Heart left ventricle (tissue), 16 donors: ENCODE results near the gene RPL21. TPM values are rescaled to one million over a fixed set of nuclear protein-coding genes. Genes with fewer than 3 reads are reported as not detected.

Experiments
- ATAC-seq, 4 donors: fragments of 200-7000 bp; cut with Tn5 transposase; one replicate each; pipeline ENCODE4 v1.9.1; 2020 to 2022; ENCODE audit warnings: moderate library complexity in 4 of 4, mild to moderate bottlenecking in 3 of 4, moderate number of reproducible peaks in 1 of 4
- DNase-seq, 5 donors: peaks; one replicate each; pipeline ENCODE4 v3.0.0-alpha.2; 2020
- H3K27ac ChIP-seq, 12 donors: fragments of 200-600 bp; sonication (generic) in 4 of 12; one replicate each; pipeline versions ENCODE4 v1.5.0 to v1.8.0; 2016 to 2022; ENCODE audit warnings: mild to moderate bottlenecking in 2 of 12
- H3K27me3 ChIP-seq, 9 donors: fragments of 200-600 bp; sonication (generic) in 2 of 9; one replicate each; pipeline versions ENCODE4 v1.5.1 to v1.8.0; 2016 to 2022; ENCODE audit warnings: mild to moderate bottlenecking in 3 of 9
- H3K36me3 ChIP-seq, 9 donors: fragments of 200-600 bp; sonication (generic) in 2 of 9; one replicate each; pipeline versions ENCODE4 v1.5.0 to v1.8.0; 2018 to 2022; ENCODE audit warnings: mild to moderate bottlenecking in 2 of 9
- H3K4me1 ChIP-seq, 12 donors: fragments of 200-600 bp; sonication (generic) in 4 of 12; one replicate each; pipeline versions ENCODE4 v1.5.0 to v1.8.0; 2016 to 2022; ENCODE audit warnings: mild to moderate bottlenecking in 3 of 12
- H3K4me3 ChIP-seq, 12 donors: fragments of 200-600 bp; sonication (generic) in 4 of 12; one replicate each; pipeline versions ENCODE4 v1.5.0 to v1.8.0; 2017 to 2022; ENCODE audit warnings: mild to moderate bottlenecking in 9 of 12, moderate library complexity in 4 of 12
- H3K9me3 ChIP-seq, 12 donors: fragments of 200-600 bp; sonication (generic) in 4 of 12; one replicate each; pipeline versions ENCODE4 v1.5.0 to v1.8.0; 2016 to 2022; ENCODE audit warnings: mild to moderate bottlenecking in 1 of 12
- POLR2A ChIP-seq, 2 donors: fragments of 450-650 bp; IDR thresholded peaks; one replicate each; pipeline ENCODE4 v1.6.1; 2017; ENCODE audit warnings: antibody characterized with exemption in 2 of 2, mild to moderate bottlenecking in 2 of 2, moderate library complexity in 2 of 2
- WGBS, 4 donors: extraction: QIAGEN DNeasy Blood & Tissue Kit in 2 of 4; methylation state at CpG; one replicate each; pipeline versions ENCODE4 v1.1.5 to v1.1.7; 2013 to 2018; 5-methylcytosine and 5-hydroxymethylcytosine counted together
- intact Hi-C, 10 donors: fragments of 100-400 bp; cut with DNase I; formaldehyde crosslinking; loops; one replicate each; pipeline versions ENCODE4 v1.11.1 to v1.14.2; 2022
- polyA plus RNA-seq, 2 donors: library from polyadenylated mRNA; stranded (reverse); fragments of 200-250 nt; gene quantifications; one replicate each; pipeline ENCODE4 v1.2.3, GENCODE V29; 2013
- total RNA-seq, 9 donors: library from RNA; depleted of rRNA in 2 of 9; stranded (reverse); fragments of >200 nt in 2 of 9; fragmentation: NEBNext Ultra II Directional in 3 of 9; extraction: Animal tissue kit (Norgen Biotek cat#: 25700) in 3 of 9; gene quantifications; one replicate each; pipeline versions ENCODE4 v1.1.0 to v1.2.4, GENCODE V29; 2016 to 2023
- TF ChIP-seq, protein P1 (sequence below), 12 donors: fragments of 200-600 bp; sonication (generic) in 4 of 12; IDR thresholded peaks; one replicate each; pipeline versions ENCODE4 v1.5.0 to v1.8.0; 2018 to 2022; ENCODE audit warnings: antibody characterized with exemption in 12 of 12, mild to moderate bottlenecking in 5 of 12
- donor health status: ischemic (EF 13 %, LVEDD 7.1; RV severe dilation, severe dysfunction).
- donor health status: healthy with polysubstance abuse.
- donor health status: DM: no; HTN: yes; CAD: no.
- donor health status: DM: no; HTN: no; CAD: no.
- donor health status: ischemic (EF 25% LVEDD 6.9; RV normal size, moderate dysfunction).
- donor health status: ischemic (EF 25% LVEDD 5.7; RV mildly dilated, moderate dysfunction).
- donor health status: healthy.
- donor health status: DM: yes; HTN: yes; CAD: no.
- donor health status: ischemic (EF 35%, LVEDD 5.7; RV mildly dilated, moderate dysfunction).
- donor health status: nonischemic (EF 11% LVEDD 7.7; RV severe dilation, severe dysfunction).
- donor health status: DM: yes; HTN: yes; CAD: no.
- donor health status: PGD.
- donor health status: ischemic (EF 29% LVEDD 5.4; RV normal size, mild dysfunction).
- donor health status: nonischemic (EF 23%, LVEDD 6.1; RV moderate dilation, normal function).

RPL21 gene
- total and polyA plus RNA-seq, 11 donors: 292 to 1,593 (median 609) TPM

DNA sequence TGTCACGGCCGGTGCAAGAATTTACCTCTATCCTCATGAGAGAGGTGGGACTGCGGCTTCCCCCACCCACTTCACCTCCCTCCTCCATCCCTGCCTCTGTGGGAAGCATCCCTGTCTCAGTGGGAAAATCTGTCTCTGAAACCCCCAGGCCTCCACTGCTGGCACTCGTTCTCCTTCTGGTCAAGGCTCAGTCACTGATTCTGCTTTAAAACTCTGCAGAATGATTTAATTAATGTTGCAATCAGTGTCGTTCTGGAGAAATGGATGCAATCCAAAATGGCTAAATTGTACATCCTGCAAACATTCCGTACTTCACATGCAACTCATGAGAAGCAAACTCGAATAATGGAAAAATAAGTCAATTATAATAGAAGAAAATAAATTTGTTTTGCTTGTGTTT, 24.8 kb downstream of the RPL21 start:
- H3K4me3 ChIP-seq: no peak overlapping the region
- intact Hi-C loops: loop anchor here in 1 of 10 donors (10.0 kb wide), 1 partner anchor 79 kb away; no protein-coding TSS in a partner anchor
- WGBS, 4 donors: 61 to 74% (median 65%) methylated on average over 7 of the region's 7 CpGs
- peaks cover 0 to 9% (median 0%) of the 10 kb centered on the region in 9 donors for H3K27me3 ChIP-seq
- no peak for TF ChIP-seq POLR2A (IDR thresholded peaks at IDR 0.05)
- TF ChIP-seq, protein P1, sequence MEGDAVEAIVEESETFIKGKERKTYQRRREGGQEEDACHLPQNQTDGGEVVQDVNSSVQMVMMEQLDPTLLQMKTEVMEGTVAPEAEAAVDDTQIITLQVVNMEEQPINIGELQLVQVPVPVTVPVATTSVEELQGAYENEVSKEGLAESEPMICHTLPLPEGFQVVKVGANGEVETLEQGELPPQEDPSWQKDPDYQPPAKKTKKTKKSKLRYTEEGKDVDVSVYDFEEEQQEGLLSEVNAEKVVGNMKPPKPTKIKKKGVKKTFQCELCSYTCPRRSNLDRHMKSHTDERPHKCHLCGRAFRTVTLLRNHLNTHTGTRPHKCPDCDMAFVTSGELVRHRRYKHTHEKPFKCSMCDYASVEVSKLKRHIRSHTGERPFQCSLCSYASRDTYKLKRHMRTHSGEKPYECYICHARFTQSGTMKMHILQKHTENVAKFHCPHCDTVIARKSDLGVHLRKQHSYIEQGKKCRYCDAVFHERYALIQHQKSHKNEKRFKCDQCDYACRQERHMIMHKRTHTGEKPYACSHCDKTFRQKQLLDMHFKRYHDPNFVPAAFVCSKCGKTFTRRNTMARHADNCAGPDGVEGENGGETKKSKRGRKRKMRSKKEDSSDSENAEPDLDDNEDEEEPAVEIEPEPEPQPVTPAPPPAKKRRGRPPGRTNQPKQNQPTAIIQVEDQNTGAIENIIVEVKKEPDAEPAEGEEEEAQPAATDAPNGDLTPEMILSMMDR (IDR thresholded peaks at IDR 0.05): no peak
- DNase-seq (no peak), ATAC-seq (no peak)
- H3K27ac ChIP-seq: peak overlapping the region in 4 of 12 donors; percentile 6 to 38 (median 25)
- H3K4me1 ChIP-seq: peaks cover 0 to 27% (median 12%) of the 10 kb centered on the region in 12 donors
- H3K36me3 ChIP-seq: peaks cover 0 to 3% (median 0%) of the 10 kb centered on the region in 9 donors
- no peaks in the 10 kb centered on the region for H3K9me3 ChIP-seq

DNA sequence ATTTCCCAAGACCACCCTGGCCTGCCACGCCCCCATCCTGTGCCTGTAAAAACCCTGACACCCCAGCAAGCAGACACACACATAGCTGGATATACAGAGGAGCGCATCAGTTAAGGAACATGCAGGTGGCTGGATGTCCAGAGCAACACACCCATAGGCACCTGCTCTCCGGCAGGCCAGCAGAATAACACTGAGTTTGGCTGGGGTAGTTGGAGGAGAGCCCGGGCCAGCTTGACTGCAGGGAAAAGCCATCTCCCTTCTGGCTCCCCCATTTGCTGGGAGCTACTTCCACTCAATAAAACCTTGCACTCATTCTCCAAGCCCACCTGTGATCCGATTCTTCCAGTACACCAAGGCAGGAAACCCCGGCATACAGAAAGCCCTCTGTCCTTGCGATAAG, 28.1 kb downstream of the RPL21 start:
- DNase-seq (no peak), ATAC-seq (no peak)
- no peak overlapping the region for H3K4me3 ChIP-seq
- peaks cover 0 to 3% (median 0%) of the 10 kb centered on the region in 12 donors for H3K4me1 ChIP-seq
- H3K27me3 ChIP-seq: no peaks in the 10 kb centered on the region
- no peaks in the 10 kb centered on the region for H3K36me3 ChIP-seq
- TF ChIP-seq POLR2A (IDR thresholded peaks at IDR 0.05): no peak
- TF ChIP-seq, protein P1 (IDR thresholded peaks at IDR 0.05): no peak
- intact Hi-C loops: loop anchor here in 1 of 10 donors (10.0 kb wide), 1 partner anchor 75 kb away; no protein-coding TSS in a partner anchor
- no peaks in the 10 kb centered on the region for H3K9me3 ChIP-seq
- no peak overlapping the region for H3K27ac ChIP-seq
- WGBS, 4 donors: 89 to 93% (median 91%) methylated on average over 4 to 7 of the region's 7 CpGs

DNA sequence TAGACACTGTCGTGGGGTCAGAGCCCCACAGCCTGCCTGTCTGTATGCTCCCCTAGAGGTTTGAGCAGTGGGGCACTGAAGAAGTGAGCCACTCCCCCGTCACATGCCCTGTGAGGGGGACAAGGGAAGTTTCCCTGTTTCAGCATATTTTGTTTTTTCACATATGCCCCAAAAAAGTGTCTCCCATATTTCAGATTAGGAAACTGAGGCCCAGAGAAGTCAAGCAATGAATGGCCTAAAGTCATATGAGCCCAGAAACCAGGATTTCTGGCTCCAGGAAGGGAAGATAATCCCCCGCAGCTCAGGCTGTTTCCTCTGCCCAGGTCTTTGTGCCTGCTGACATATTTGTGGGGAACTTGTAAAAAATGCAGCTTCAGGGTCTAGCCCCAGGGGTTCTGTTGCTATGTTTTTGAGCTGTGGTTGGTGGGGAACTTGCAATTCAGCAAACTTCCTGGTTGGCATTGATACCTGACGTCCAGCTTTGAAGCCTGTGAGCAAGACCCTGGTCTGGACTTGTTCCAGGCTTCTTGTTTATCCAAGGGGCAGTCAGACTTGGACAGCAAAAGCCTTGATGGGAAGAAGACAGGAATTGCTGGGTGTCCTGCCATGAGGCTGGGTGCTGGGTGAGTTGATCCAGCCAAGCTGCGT, 28.8 kb downstream of the RPL21 start:
- no peak for DNase-seq
- Histone ChIP-seq H3K27me3 (no peaks in the 10 kb centered on the region), H3K4me1 (no peaks in the 10 kb centered on the region), H3K4me3 (no peak overlapping the region), H3K36me3 (no peaks in the 10 kb centered on the region), H3K27ac (no peak overlapping the region), H3K9me3 (no peaks in the 10 kb centered on the region)
- ATAC-seq: no peak
- intact Hi-C loops: loop anchor here in 8 of 10 donors (5.0 to 10.0 kb wide), 4 partner anchors 75 to 333 kb away; no protein-coding TSS in a partner anchor
- 62 to 67% (median 64%) methylated on average over 5 of the region's 5 CpGs for WGBS, 4 donors
- TF ChIP-seq POLR2A (IDR thresholded peaks at IDR 0.05): no peak
- TF ChIP-seq, protein P1 (IDR thresholded peaks at IDR 0.05): no peak

DNA sequence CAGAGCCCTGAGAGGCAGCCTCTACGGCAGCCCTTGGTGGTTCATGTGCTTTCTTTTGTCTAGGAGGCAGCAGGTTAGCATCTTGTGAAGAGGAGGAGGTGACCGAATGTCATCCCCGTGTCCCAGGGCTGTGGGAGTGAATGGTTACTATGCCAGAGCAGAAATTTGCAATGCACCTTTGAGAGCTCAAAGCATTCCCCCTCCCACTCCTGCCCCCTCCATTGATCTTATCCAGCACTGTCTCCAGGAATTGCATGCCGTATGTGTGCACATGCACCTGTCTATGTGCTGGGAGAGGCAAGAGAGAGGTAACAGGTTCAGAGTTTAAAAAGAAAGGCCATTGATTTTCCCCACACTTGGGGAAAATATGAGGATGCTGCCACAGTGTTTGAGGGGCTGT, 29.5 kb downstream of the RPL21 start:
- WGBS, 4 donors: 62 to 78% (median 71%) methylated on average over 4 of the region's 4 CpGs
- ATAC-seq: no peak
- DNase-seq: no peak
- no peaks in the 10 kb centered on the region for H3K4me1 ChIP-seq
- TF ChIP-seq, protein P1 (IDR thresholded peaks at IDR 0.05): no peak
- TF ChIP-seq POLR2A (IDR thresholded peaks at IDR 0.05): no peak
- H3K36me3 ChIP-seq: no peaks in the 10 kb centered on the region
- no peak overlapping the region for H3K4me3 ChIP-seq
- no peak overlapping the region for H3K27ac ChIP-seq
- intact Hi-C loops: loop anchor here in 8 of 10 donors (5.0 to 10.0 kb wide), 4 partner anchors 74 to 334 kb away; no protein-coding TSS in a partner anchor
- H3K27me3 ChIP-seq: no peaks in the 10 kb centered on the region
- no peaks in the 10 kb centered on the region for H3K9me3 ChIP-seq
